GM23248 (cell line): ENCODE results near the gene HOXA4. TPM values are rescaled to one million over a fixed set of nuclear protein-coding genes. Genes with fewer than 3 reads are reported as not detected.
A peak's percentile ranks its signal among the peaks of the same experiment; 100 is the strongest.

Experiments
- DNase-seq: peaks from one replicate; pipeline ENCODE4 v3.0.0-alpha.2; 2015
- H2AFZ ChIP-seq: fragments of 200-600 bp; sonication (generic); 2 replicates; pipeline ENCODE4 v1.6.1; 2016; ENCODE audit warnings: antibody characterized with exemption
- H3F3A ChIP-seq: fragments of 200-600 bp; sonication (generic); 2 replicates; pipeline ENCODE4 v1.6.1; 2016; ENCODE audit warnings: mild to moderate bottlenecking, antibody characterized with exemption, mixed run types; ENCODE audit not compliant: insufficient read depth
- H3K27ac ChIP-seq: fragments of 200-600 bp; sonication (generic); 2 replicates; pipeline ENCODE4 v1.5.1; 2016; ENCODE audit warnings: mild to moderate bottlenecking
- H3K27me3 ChIP-seq: fragments of 200-600 bp; sonication (generic); replicated peaks from 2 replicates; pipeline ENCODE4 v1.6.1; 2016; ENCODE audit warnings: mild to moderate bottlenecking; ENCODE audit not compliant: insufficient read depth
- H3K36me3 ChIP-seq: fragments of 200-600 bp; sonication (generic); 2 replicates; pipeline ENCODE4 v1.6.1; 2016; ENCODE audit warnings: low read depth, mild to moderate bottlenecking
- H3K4me1 ChIP-seq: fragments of 200-600 bp; sonication (generic); 2 replicates; pipeline ENCODE4 v1.6.1; 2016; ENCODE audit warnings: mild to moderate bottlenecking; ENCODE audit not compliant: insufficient read depth
- H3K4me2 ChIP-seq: fragments of 200-600 bp; sonication (generic); one replicate; pipeline ENCODE4 v1.6.1; 2016; ENCODE audit warnings: mild to moderate bottlenecking; ENCODE audit not compliant: unreplicated experiment
- H3K4me3 ChIP-seq: fragments of 200-600 bp; sonication (generic); 2 replicates; pipeline ENCODE4 v1.5.1; 2016; ENCODE audit warnings: mild to moderate bottlenecking
- H3K79me2 ChIP-seq: fragments of 200-600 bp; sonication (generic); 2 replicates; pipeline ENCODE4 v1.6.1; 2016; ENCODE audit warnings: mild to moderate bottlenecking; ENCODE audit not compliant: insufficient read depth
- H3K9ac ChIP-seq: fragments of 200-600 bp; sonication (generic); 2 replicates; pipeline ENCODE4 v1.6.1; 2016; ENCODE audit warnings: mild to moderate bottlenecking
- H3K9me2 ChIP-seq: fragments of 200-600 bp; sonication (generic); 2 replicates; pipeline ENCODE4 v1.6.1; 2016; ENCODE audit warnings: mixed run types, mild to moderate bottlenecking, moderate library complexity; ENCODE audit not compliant: insufficient read depth
- H3K9me3 ChIP-seq: fragments of 200-600 bp; sonication (generic); one replicate; pipeline ENCODE4 v1.6.1; 2017; ENCODE audit warnings: low read depth
- H4K20me1 ChIP-seq: fragments of 200-600 bp; sonication (generic); 2 replicates; pipeline ENCODE4 v1.6.0; 2016; ENCODE audit not compliant: insufficient read depth
- EZH2 ChIP-seq: fragments of 200-600 bp; sonication (generic); IDR thresholded peaks from 2 replicates; pipeline ENCODE4 v1.6.1; 2018; ENCODE audit warnings: antibody characterized with exemption, mild to moderate bottlenecking; ENCODE audit not compliant: insufficient read depth, poor library complexity, severe bottlenecking
- EZH2phosphoT487 ChIP-seq: fragments of 200-600 bp; sonication (generic); IDR thresholded peaks from 2 replicates; pipeline ENCODE4 v1.6.1; 2018; ENCODE audit warnings: antibody characterized with exemption, moderate library complexity, mild to moderate bottlenecking, low read depth; ENCODE audit not compliant: insufficient read depth
- WGBS, 2 experiments: methylation state at CpG; one replicate each; pipeline ENCODE4 v1.1.6; 2015 to 2017; ENCODE audit warnings: low lambda C conversion rate in 2 of 2, low coverage in 1 of 2; ENCODE audit errors: missing lambda C conversion rate in 2 of 2; 5-methylcytosine and 5-hydroxymethylcytosine counted together
- in situ Hi-C: fragments of 300-500 bp; cut with MboI; formaldehyde crosslinking; loops from 2 replicates; pipeline ENCODE4 v1.15.0; 2020
- polyA plus RNA-seq: library from polyadenylated mRNA; unstranded; fragments of >200 nt; fragmentation: Nextera tagmentation; extraction: Ambion mirVana; gene quantifications from 2 replicates; pipeline ENCODE4 v1.2.1, GENCODE V29; 2016
- total RNA-seq: library from RNA; depleted of rRNA; stranded (reverse); fragments of >200 nt; shearing (Covaris generic); gene quantifications from 2 replicates; pipeline ENCODE4 v1.2.3, GENCODE V29; 2014

The HOXA4 gene
- total and polyA plus RNA-seq, 2 experiments from 2014 or later: 1.8 to 3.1 TPM

DNA sequence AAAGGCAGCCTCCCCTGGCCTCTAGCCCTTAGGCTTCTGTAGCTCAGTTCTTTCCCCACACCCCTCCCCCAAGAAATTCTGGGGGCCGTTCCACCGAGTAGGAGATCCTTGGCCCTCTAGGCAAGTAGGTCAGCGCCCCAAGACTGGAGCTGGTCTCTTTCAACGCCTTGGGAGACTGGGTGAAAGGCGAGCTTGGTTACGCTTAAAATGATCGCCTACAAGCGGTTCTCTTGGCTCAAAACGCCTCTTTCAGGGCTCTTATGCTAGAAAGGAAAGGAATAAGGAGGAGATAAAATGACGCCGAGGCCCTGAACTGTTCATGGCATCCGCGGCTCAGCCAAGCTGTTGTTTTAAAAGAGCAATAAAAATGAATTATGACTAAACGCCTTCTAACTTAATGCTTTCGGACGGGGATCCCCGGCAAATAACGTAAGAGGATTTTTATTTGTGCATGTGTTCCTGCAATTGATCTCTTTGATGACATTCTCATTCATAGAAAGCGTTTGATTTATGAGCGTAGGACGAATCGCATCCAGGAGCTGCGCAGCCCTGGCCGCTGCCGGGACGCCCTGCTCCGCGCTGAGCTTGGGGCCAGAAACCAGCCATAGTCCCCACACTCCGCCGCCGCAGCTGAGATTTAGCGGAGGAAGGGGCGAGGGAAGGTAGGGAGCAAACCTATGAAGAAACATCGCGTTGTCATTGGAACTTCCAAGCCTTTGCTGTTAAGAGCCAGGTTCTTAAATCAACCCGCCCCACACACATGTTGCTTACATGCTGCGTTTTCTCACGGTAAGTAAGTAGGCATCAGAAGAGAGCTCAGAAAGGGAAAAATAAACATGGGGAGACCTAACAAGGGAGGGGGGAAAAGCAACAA is 31.7 kb downstream of the HOXA4 start:
- H3K36me3 ChIP-seq: peaks cover 18% of the 10 kb centered on the region
- peak overlapping the region; percentile 61 for H2AFZ ChIP-seq
- no peaks in the 10 kb centered on the region for H3K27me3 ChIP-seq
- peak; percentile 66 for DNase-seq
- in situ Hi-C loops: no loop called here
- H3K4me2 ChIP-seq: peak overlapping the region; percentile 99
- peaks cover 61% of the 10 kb centered on the region for H3K79me2 ChIP-seq
- H4K20me1 ChIP-seq: no peaks in the 10 kb centered on the region
- peaks cover 13% of the 10 kb centered on the region for H3K4me1 ChIP-seq
- peak overlapping the region; percentile 80 for H3K4me3 ChIP-seq
- peak overlapping the region; percentile 91 for H3K9ac ChIP-seq
- peaks cover 22% of the 10 kb centered on the region for H3F3A ChIP-seq
- H3K9me3 ChIP-seq: no peaks in the 10 kb centered on the region
- peak overlapping the region; percentile 90 for H3K27ac ChIP-seq
- 54 to 64% methylated on average over 38 of the region's 38 CpGs for WGBS, 2 experiments
- H3K9me2 ChIP-seq: no peaks in the 10 kb centered on the region
- no peak for TF ChIP-seq EZH2phosphoT487
- no peak for TF ChIP-seq EZH2

DNA sequence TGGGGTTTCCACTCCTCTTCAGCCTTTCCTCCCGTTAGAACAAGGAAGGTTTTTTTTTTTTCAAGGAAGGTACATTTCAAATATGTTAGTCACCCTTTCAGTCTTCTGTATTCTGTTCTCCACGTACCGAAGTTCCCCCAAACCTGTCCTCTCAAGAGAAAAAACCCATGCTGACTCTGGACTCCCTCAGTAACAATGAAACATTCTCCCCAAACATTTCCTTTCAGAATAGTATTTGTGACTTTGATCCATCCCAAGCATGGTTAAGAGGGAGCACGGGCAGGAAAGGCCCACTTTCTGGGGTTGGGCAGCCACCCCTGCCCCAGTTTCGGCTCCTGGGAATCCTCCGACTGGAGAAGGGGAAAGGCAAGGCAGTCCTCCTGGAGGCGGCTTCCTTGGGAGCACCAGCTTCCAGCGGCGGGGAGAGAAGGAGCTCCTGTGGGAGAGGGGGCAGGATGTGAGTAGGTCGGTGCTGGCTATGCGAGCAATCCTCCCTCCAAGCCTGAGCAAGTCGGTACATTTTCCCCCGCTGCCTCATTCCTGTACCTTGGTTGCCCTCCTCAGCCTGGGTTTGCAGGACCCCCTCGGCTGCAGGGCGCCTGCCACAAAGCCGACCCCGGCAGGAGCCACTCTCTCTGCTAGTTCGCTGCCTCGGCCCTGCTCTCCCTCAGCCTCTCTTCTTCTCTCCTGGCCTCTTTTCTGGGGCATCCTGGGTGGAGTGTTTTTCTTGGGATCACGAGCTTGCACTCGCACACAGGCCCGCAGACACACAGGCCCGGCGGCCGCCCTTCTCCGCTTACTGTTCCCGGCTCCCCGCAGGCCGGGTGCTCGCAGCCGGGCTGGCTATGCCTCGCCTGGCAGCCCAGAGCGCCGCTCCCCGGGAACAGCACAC is 32.6 kb downstream of the HOXA4 start:
- Histone ChIP-seq H3K4me3 (peak overlapping the region; percentile 80), H3K36me3 (peaks cover 18% of the 10 kb centered on the region), H2AFZ (peak overlapping the region; percentile 61), H4K20me1 (no peaks in the 10 kb centered on the region), H3K27me3 (no peaks in the 10 kb centered on the region), H3F3A (peaks cover 20% of the 10 kb centered on the region), H3K4me1 (peaks cover 13% of the 10 kb centered on the region), H3K9me2 (no peaks in the 10 kb centered on the region), H3K27ac (peak overlapping the region; percentile 90), H3K9ac (peak overlapping the region; percentile 91), H3K79me2 (peaks cover 61% of the 10 kb centered on the region), H3K4me2 (peak overlapping the region; percentile 99), H3K9me3 (no peaks in the 10 kb centered on the region)
- peak; percentile 76 for DNase-seq
- in situ Hi-C loops: no loop called here
- TF ChIP-seq EZH2 (no peak), EZH2phosphoT487 (no peak)
- WGBS, 2 experiments: 35 to 54% methylated on average over 35 of the region's 35 CpGs

DNA sequence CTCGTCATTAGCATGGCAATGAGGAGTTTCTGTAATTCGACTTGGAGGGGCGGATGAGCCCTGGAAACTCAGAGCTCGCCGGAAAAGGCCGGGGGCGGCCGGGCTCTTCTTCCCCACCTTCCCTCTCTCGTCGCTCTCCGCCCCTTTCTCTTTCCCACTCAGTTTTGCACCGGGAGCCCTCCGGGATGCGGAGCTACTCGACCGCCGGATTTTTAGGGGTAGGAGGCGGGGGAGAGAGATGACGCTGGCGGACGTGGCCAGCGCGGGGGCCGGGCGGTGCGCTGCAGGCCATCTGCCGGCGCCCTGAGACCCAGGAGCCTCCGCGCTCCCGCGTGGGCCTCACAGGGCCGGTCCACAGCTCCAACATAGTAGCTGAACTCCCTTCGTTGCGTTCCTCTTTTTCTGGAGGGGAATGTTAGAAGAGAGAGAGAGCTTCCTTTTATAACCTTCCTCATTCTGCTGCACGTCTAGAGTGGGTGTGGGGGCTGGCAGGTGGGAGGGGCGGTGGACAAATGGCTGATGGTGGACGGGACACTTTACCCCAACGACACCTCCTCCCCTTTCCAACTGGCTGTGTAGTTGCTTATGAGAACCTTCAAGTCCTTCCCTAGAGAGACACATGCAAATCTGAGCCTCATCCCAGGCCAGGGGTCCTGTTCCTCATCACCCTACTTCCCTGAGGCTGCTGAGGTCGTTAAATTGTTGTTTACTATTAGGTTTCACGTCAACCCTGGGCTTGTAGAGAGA is 33.6 kb downstream of the HOXA4 start:
- no peaks in the 10 kb centered on the region for H3K9me2 ChIP-seq
- peaks cover 15% of the 10 kb centered on the region for H3F3A ChIP-seq
- peak; percentile 80 for DNase-seq
- H2AFZ ChIP-seq: peak overlapping the region; percentile 73
- H4K20me1 ChIP-seq: no peaks in the 10 kb centered on the region
- H3K79me2 ChIP-seq: peaks cover 61% of the 10 kb centered on the region
- peak overlapping the region; percentile 99 for H3K4me2 ChIP-seq
- peak overlapping the region; percentile 91 for H3K9ac ChIP-seq
- in situ Hi-C loops: no loop called here
- H3K9me3 ChIP-seq: no peaks in the 10 kb centered on the region
- peak overlapping the region; percentile 80 for H3K4me3 ChIP-seq
- TF ChIP-seq EZH2phosphoT487: no peak
- peaks cover 13% of the 10 kb centered on the region for H3K4me1 ChIP-seq
- no peaks in the 10 kb centered on the region for H3K27me3 ChIP-seq
- WGBS, 2 experiments: 2% methylated on average over 34 to 41 of the region's 41 CpGs
- peaks cover 18% of the 10 kb centered on the region for H3K36me3 ChIP-seq
- peak overlapping the region; percentile 90 for H3K27ac ChIP-seq
